ENCODE results near the gene QSOX1.
"Not testable (repeated sequence)": the region's sequence is repeated elsewhere in the genome, so short reads cannot be mapped to it uniquely, and the experiment has no call there.

QSOX1 gene

GRCh38 chr1:180154325-180155181, at the start of gene QSOX1:
QSOX1 (plus strand) TSS chr1:180154869; CDS start chr1:180154908, 39 bp downstream.
- DNase-seq: peak; percentile 32

- DNase-seq: no peak
These were observed 42.6 kb upstream of the QSOX1 start for GRCh38 chr1:180112091-180112490.

- no peak for DNase-seq
These were observed 41.6 kb upstream of the QSOX1 start for GRCh38 chr1:180112984-180113647.

- DNase-seq: no peak
These were observed 40.2 kb upstream of the QSOX1 start for GRCh38 chr1:180114396-180114945.

- no peak for DNase-seq
These were observed 37.5 kb upstream of the QSOX1 start for GRCh38 chr1:180116964-180117763.

GRCh38 chr1:180117764-180118116, 36.9 kb upstream of the QSOX1 start:
- DNase-seq: no peak

- DNase-seq: no peak
These were observed 34.8 kb upstream of the QSOX1 start for GRCh38 chr1:180119837-180120236.

GRCh38 chr1:180123463-180123936, 31.2 kb upstream of the QSOX1 start:
- no peak for DNase-seq

- no peak for DNase-seq
These were observed 24.0 kb upstream of the QSOX1 start for GRCh38 chr1:180130651-180131050.

- DNase-seq: no peak
These were observed 23.2 kb upstream of the QSOX1 start for GRCh38 chr1:180131510-180131909.

- DNase-seq: no peak
These were observed 21.5 kb upstream of the QSOX1 start for GRCh38 chr1:180133193-180133592.

GRCh38 chr1:180133688-180134087, 21.0 kb upstream of the QSOX1 start:
- DNase-seq: not testable (repeated sequence)

- DNase-seq: no peak
These were observed 19.1 kb upstream of the QSOX1 start for GRCh38 chr1:180135535-180135934.

GRCh38 chr1:180136331-180136967, 18.2 kb upstream of the QSOX1 start:
- DNase-seq: no peak

GRCh38 chr1:180136968-180137356, 17.7 kb upstream of the QSOX1 start:
- DNase-seq: no peak

GRCh38 chr1:180137776-180138175, 16.9 kb upstream of the QSOX1 start:
- DNase-seq: no peak

- DNase-seq: no peak
These were observed 13.2 kb upstream of the QSOX1 start for GRCh38 chr1:180141381-180141934.

- DNase-seq: no peak
These were observed 11.3 kb upstream of the QSOX1 start for GRCh38 chr1:180143359-180143758.

GRCh38 chr1:180144659-180145357, 9.9 kb upstream of the QSOX1 start:
- no peak for DNase-seq

- no peak for DNase-seq
These were observed 9.2 kb upstream of the QSOX1 start for GRCh38 chr1:180145446-180145845.

- no peak for DNase-seq
These were observed 3.7 kb upstream of the QSOX1 start for GRCh38 chr1:180150982-180151381.

- DNase-seq: peak; percentile 46
These were observed 3.2 kb upstream of the QSOX1 start for GRCh38 chr1:180151508-180151907.
